Thyroid gland (tissue), 4 donors: Measurements from ENCODE around the gene ASIP.
"Not testable (repeated sequence)": the region's sequence is repeated elsewhere in the genome, so short reads cannot be mapped to it uniquely, and the experiment has no call there.

Experiments used
- CTCF ChIP-seq, 6 experiments: fragments of 200-600 bp in 3 of 6; fragments of 450-650 bp in 3 of 6; sonication (generic) in 3 of 6; IDR thresholded peaks; one replicate each; pipeline ENCODE4 v1.5.1; 2016 to 2019; ENCODE audit warnings: antibody characterized with exemption in 6 of 6, mild to moderate bottlenecking in 2 of 6, inconsistent platforms in 1 of 6, moderate library complexity in 1 of 6
- POLR2A ChIP-seq, 2 donors: fragments of 450-650 bp; IDR thresholded peaks; one replicate each; pipeline ENCODE4 v1.6.1; 2017; ENCODE audit warnings: antibody characterized with exemption in 2 of 2, mild to moderate bottlenecking in 2 of 2, moderate library complexity in 1 of 2

GRCh38 chr20:34205172-34205880 lies 35.9 kb upstream of the ASIP start:
- not testable (repeated sequence) for TF ChIP-seq CTCF, POLR2A (IDR thresholded peaks at IDR 0.05)
